ENCODE measurements around the gene VPS35L.

Gene VPS35L

GRCh38 chr16:19749571-19750080 lies 194.1 kb downstream of the VPS35L start:
- no peak for DNase-seq (ENCODE audit: extremely low read depth, insufficient read length)
- Histone ChIP-seq H3K36me3 (ENCODE audit: control insufficient read depth, insufficient read depth, low read length) (no peaks in the 10 kb centered on the region), H3K27me3 (replicated peaks; ENCODE audit: control insufficient read depth, insufficient read depth, low read length) (no peaks in the 10 kb centered on the region), H3K4me3 (replicated peaks; ENCODE audit: low read depth, low read length) (no peak overlapping the region)
- no peak for TF ChIP-seq CTCF (IDR thresholded peaks at IDR 0.05; ENCODE audit: insufficient read depth, low read length, poor library complexity, severe bottlenecking)
